Peyer's patch (tissue), 4 donors: ENCODE results near the gene RNF214. TPM values are rescaled to one million over a fixed set of nuclear protein-coding genes. Genes with fewer than 3 reads are reported as not detected.

Experiments used
- DNase-seq, 3 donors: peaks; one replicate each; pipeline ENCODE4 v3.0.0-alpha.2; 2017 to 2019
- H3K27ac ChIP-seq, 4 donors: fragments of 200-600 bp; sonication (generic); one replicate each; pipeline ENCODE4 v1.5.1; 2016 to 2019
- H3K27me3 ChIP-seq, 2 donors: fragments of 200-600 bp; sonication (generic); one replicate each; pipeline ENCODE4 v1.5.1; 2019
- H3K36me3 ChIP-seq, 3 donors: fragments of 200-600 bp; sonication (generic); one replicate each; pipeline ENCODE4 v1.5.1; 2016 to 2019
- H3K4me1 ChIP-seq, 4 donors: fragments of 200-600 bp; sonication (generic); one replicate each; pipeline ENCODE4 v1.5.1; 2016 to 2019
- H3K4me3 ChIP-seq, 4 donors: fragments of 200-600 bp; sonication (generic); 1 replicate in 3 of 4; 2 replicates in 1 of 4; pipeline ENCODE4 v1.5.1; 2016 to 2019; ENCODE audit warnings: mild to moderate bottlenecking in 1 of 4
- H3K9me3 ChIP-seq, 4 donors: fragments of 200-600 bp; sonication (generic); one replicate each; pipeline ENCODE4 v1.5.1; 2016 to 2019; ENCODE audit warnings: mild to moderate bottlenecking in 1 of 4
- POLR2A ChIP-seq, 2 donors: fragments of 450-650 bp; IDR thresholded peaks; one replicate each; pipeline ENCODE4 v1.5.1; 2017; ENCODE audit warnings: antibody characterized with exemption in 2 of 2, mild to moderate bottlenecking in 2 of 2, moderate library complexity in 2 of 2
- total RNA-seq, 4 donors: library from RNA; depleted of rRNA; stranded (reverse); fragments of >200 nt; gene quantifications; one replicate each; pipeline ENCODE4 v1.1.0, GENCODE V29; 2016
- TF ChIP-seq, protein P1 (sequence below), 6 experiments: fragments of 450-650 bp in 4 of 6; fragments of 200-600 bp in 2 of 6; sonication (generic) in 1 of 6; IDR thresholded peaks; one replicate each; pipeline ENCODE4 v1.5.1; 2017 to 2019; ENCODE audit warnings: antibody characterized with exemption in 6 of 6, mild to moderate bottlenecking in 3 of 6, moderate library complexity in 1 of 6

Gene RNF214
- total RNA-seq, 4 donors from 2014 or later, result 10.2 to 32.2 (median 13.4) TPM

DNA sequence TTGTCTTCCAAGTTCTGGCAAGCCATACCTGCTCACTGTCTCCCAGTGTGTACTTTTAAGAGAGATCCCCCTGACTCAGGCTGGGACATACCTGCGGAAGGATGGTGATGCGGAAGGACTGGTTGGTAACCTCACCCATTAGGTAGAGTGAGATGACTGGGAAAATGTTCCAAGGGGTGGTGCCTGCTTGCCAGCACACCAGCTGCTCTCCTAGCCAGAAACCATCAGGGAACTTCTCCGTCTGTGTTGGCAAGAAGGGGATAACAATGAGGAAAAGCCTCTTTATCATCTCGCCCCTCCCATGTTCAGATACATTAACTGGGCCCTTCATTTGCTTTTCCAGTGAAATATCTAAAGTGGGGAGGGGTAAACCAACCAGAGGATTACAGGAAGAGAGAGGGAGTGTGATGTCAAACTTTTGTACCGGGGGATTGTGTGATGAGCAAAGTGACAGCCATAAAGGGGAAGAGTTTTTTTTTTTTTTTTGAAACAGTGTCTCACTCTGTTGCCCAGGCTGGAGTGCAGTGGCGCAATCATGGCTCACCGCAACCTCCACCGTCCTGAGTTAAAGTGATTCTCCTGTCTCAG is 58.4 kb downstream of the RNF214 start, which contains the start of gene BACE1-AS:
BACE1-AS (plus strand) TSS at position 538 of the 588 bp plus-strand sequence.
- Histone ChIP-seq H3K27ac (no peak within 1 kb of the TSS), H3K4me1 (no peaks in the 10 kb centered on the region)

GRCh38 chr11:117292616-117293015 is 60.1 kb downstream of the RNF214 start:
- no peak for DNase-seq
- TF ChIP-seq, protein P1, sequence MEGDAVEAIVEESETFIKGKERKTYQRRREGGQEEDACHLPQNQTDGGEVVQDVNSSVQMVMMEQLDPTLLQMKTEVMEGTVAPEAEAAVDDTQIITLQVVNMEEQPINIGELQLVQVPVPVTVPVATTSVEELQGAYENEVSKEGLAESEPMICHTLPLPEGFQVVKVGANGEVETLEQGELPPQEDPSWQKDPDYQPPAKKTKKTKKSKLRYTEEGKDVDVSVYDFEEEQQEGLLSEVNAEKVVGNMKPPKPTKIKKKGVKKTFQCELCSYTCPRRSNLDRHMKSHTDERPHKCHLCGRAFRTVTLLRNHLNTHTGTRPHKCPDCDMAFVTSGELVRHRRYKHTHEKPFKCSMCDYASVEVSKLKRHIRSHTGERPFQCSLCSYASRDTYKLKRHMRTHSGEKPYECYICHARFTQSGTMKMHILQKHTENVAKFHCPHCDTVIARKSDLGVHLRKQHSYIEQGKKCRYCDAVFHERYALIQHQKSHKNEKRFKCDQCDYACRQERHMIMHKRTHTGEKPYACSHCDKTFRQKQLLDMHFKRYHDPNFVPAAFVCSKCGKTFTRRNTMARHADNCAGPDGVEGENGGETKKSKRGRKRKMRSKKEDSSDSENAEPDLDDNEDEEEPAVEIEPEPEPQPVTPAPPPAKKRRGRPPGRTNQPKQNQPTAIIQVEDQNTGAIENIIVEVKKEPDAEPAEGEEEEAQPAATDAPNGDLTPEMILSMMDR (IDR thresholded peaks at IDR 0.05), result no peak
- TF ChIP-seq POLR2A (IDR thresholded peaks at IDR 0.05), result no peak
- H3K4me1 ChIP-seq, result no peaks in the 10 kb centered on the region

More for the DNA sequence above, 58.4 kb downstream of the RNF214 start, which contains the start of gene BACE1-AS:
- no peak for DNase-seq
- no peak within 1 kb of the TSS for H3K4me3 ChIP-seq
- H3K27me3 ChIP-seq, result no peaks in the 10 kb centered on the region
- peaks cover 0 to 34% (median 0%) of the 10 kb centered on the region in 3 donors for H3K36me3 ChIP-seq
- no peaks in the 10 kb centered on the region for H3K9me3 ChIP-seq
- TF ChIP-seq, protein P1 (IDR thresholded peaks at IDR 0.05), result no peak
- TF ChIP-seq POLR2A (IDR thresholded peaks at IDR 0.05), result no peak

DNA sequence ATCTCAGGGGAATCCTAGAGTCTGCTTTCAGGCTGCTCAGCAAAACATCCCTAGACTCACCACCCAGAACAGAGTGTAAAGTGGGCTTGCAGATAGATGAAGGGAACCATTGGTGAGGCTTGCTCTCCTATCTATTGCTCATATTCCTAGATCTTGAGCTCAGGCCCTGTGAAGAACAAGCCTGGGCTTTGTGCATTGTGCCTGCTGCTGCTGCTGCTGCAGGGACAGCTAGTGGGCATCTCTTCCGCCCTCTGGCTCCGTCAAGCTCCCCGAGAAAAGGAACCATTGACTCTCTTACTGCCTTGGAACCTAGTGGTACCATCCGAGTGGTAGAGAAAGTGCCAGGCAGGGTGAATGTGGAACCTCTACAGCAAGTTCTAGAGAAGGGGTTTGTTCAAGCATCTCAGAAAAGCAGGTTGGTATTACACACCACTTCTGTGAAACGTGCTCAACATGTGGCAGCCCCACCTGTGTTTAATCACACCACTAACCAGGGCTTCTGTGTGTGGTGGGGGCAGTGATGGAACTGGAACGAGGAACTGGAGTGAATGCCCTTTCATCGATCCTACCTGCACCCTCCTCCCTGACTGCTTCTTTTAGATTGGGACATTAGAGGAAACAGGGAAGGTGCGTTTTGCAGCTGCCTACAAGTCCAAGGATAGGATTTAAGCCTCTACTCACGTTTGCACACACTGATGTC is 63.1 kb downstream of the RNF214 start:
- Histone ChIP-seq H3K27me3 (no peaks in the 10 kb centered on the region), H3K4me3 (no peak overlapping the region), H3K27ac (no peak overlapping the region), H3K4me1 (peaks cover 0 to 13% (median 0%) of the 10 kb centered on the region in 4 donors), H3K9me3 (no peaks in the 10 kb centered on the region), H3K36me3 (peaks cover 0 to 18% (median 0%) of the 10 kb centered on the region in 3 donors)
- DNase-seq, result no peak
- TF ChIP-seq POLR2A (IDR thresholded peaks at IDR 0.05), result no peak
- TF ChIP-seq, protein P1 (IDR thresholded peaks at IDR 0.05), result no peak

More at GRCh38 chr11:117292616-117293015, 60.1 kb downstream of the RNF214 start:
- Histone ChIP-seq H3K36me3 (peaks cover 0 to 34% (median 0%) of the 10 kb centered on the region in 3 donors), H3K27ac (no peak overlapping the region), H3K27me3 (no peaks in the 10 kb centered on the region), H3K9me3 (no peaks in the 10 kb centered on the region), H3K4me3 (no peak overlapping the region)

- no peak for DNase-seq
- H3K4me3 ChIP-seq, result no peak overlapping the region
- H3K36me3 ChIP-seq, result peaks cover 0 to 9% (median 0%) of the 10 kb centered on the region in 3 donors
- H3K27ac ChIP-seq, result no peak overlapping the region
- peaks cover 0 to 14% (median 0%) of the 10 kb centered on the region in 4 donors for H3K4me1 ChIP-seq
- H3K27me3 ChIP-seq, result no peaks in the 10 kb centered on the region
- H3K9me3 ChIP-seq, result no peaks in the 10 kb centered on the region
- TF ChIP-seq, protein P1 (IDR thresholded peaks at IDR 0.05), result no peak
- TF ChIP-seq POLR2A (IDR thresholded peaks at IDR 0.05), result no peak
These were observed 64.4 kb downstream of the RNF214 start for GRCh38 chr11:117296881-117297280.

- H3K4me1 ChIP-seq, result peaks cover 0 to 14% (median 0%) of the 10 kb centered on the region in 4 donors
- peaks cover 0 to 4% (median 0%) of the 10 kb centered on the region in 3 donors for H3K36me3 ChIP-seq
- H3K4me3 ChIP-seq, result no peak overlapping the region
These were observed 65.7 kb downstream of the RNF214 start for GRCh38 chr11:117298195-117298594.

More at GRCh38 chr11:117298195-117298594, 65.7 kb downstream of the RNF214 start:
- TF ChIP-seq, protein P1 (IDR thresholded peaks at IDR 0.05), result no peak
- TF ChIP-seq POLR2A (IDR thresholded peaks at IDR 0.05), result no peak
- Histone ChIP-seq H3K9me3 (no peaks in the 10 kb centered on the region), H3K27ac (no peak overlapping the region), H3K27me3 (no peaks in the 10 kb centered on the region)
- peak in 1 of 3 donors; percentile 40 for DNase-seq
